HepG2 (cell line): ENCODE results near the gene MRPL38. TPM values are rescaled to one million over a fixed set of nuclear protein-coding genes. Genes with fewer than 3 reads are reported as not detected.

Experiments
- CBX2 ChIP-seq, 2 experiments: fragments of 200-600 bp in 1 of 2; sonication (generic); formaldehyde crosslinking in 1 of 2; IDR thresholded peaks; 2 replicates each; pipeline versions ENCODE4 v1.7.0 to v1.8.1; 2018 to 2022; ENCODE audit warnings: low read depth in 2 of 2, low read length in 1 of 2, mild to moderate bottlenecking in 1 of 2, missing genetic modification reagents in 1 of 2
- FOXK2 ChIP-seq: fragments of 450-650 bp; IDR thresholded peaks from 2 replicates; pipeline ENCODE4 v1.6.1; 2016
- GABPB1 ChIP-seq: IDR thresholded peaks from 2 replicates; pipeline ENCODE4 v1.6.1; 2016; ENCODE audit warnings: mild to moderate bottlenecking, missing genetic modification reagents, moderate library complexity, missing compliant biosample characterization
- GRHL1 ChIP-seq: sonication (generic); formaldehyde crosslinking; conservative IDR thresholded peaks from 2 replicates; pipeline ENCODE4 v1.8.0; 2022; ENCODE audit warnings: missing genetic modification reagents
- GZF1 ChIP-seq: sonication (generic); formaldehyde crosslinking; IDR thresholded peaks from 2 replicates; pipeline ENCODE4 v1.5.1; 2020; ENCODE audit warnings: mild to moderate bottlenecking, missing genetic modification reagents
- KDM5A ChIP-seq: fragments of 200-600 bp; sonication (generic); IDR thresholded peaks from 2 replicates; pipeline ENCODE4 v1.7.0; 2018; ENCODE audit warnings: antibody characterized with exemption, mild to moderate bottlenecking, low read length, borderline replicate concordance
- KDM5B ChIP-seq: sonication (generic); formaldehyde crosslinking; IDR thresholded peaks from 2 replicates; pipeline ENCODE4 v1.4.0; 2020; ENCODE audit warnings: missing genetic modification reagents, mild to moderate bottlenecking, borderline replicate concordance
- MED1 ChIP-seq: sonication (generic); formaldehyde crosslinking; IDR thresholded peaks from 2 replicates; pipeline ENCODE4 v1.4.0; 2020; ENCODE audit warnings: missing genetic modification reagents
- MTA1 ChIP-seq: sonication (generic); formaldehyde crosslinking; IDR thresholded peaks from 2 replicates; pipeline ENCODE4 v1.4.0; 2020; ENCODE audit warnings: missing genetic modification reagents, mild to moderate bottlenecking, borderline replicate concordance
- MXD1 ChIP-seq: sonication (generic); formaldehyde crosslinking; IDR thresholded peaks from 2 replicates; pipeline ENCODE4 v1.4.0; 2020; ENCODE audit warnings: mild to moderate bottlenecking, missing genetic modification reagents
- NR2F6 ChIP-seq, 2 experiments: IDR thresholded peaks; 2 replicates each; pipeline ENCODE4 v1.6.1; 2016; ENCODE audit warnings: antibody characterized with exemption in 1 of 2, mild to moderate bottlenecking in 1 of 2
- REXO4 ChIP-seq: sonication (generic); formaldehyde crosslinking; IDR thresholded peaks from 2 replicates; pipeline ENCODE4 v1.8.0; 2022; ENCODE audit warnings: missing genetic modification reagents, mild to moderate bottlenecking, borderline replicate concordance
- SNAI1 ChIP-seq: sonication (generic); formaldehyde crosslinking; IDR thresholded peaks from 2 replicates; pipeline ENCODE4 v1.5.0; 2020; ENCODE audit warnings: mild to moderate bottlenecking, missing genetic modification reagents, borderline replicate concordance
- TCF12 ChIP-seq, 2 experiments: fragments of 450-650 bp in 1 of 2; sonication (generic) in 1 of 2; formaldehyde crosslinking in 1 of 2; IDR thresholded peaks; 2 replicates each; pipeline versions ENCODE4 v1.6.1 to v1.8.0; 2017 to 2022; ENCODE audit warnings: antibody characterized with exemption in 1 of 2, mild to moderate bottlenecking in 1 of 2, missing genetic modification reagents in 1 of 2, moderate library complexity in 1 of 2
- ZNF292 ChIP-seq: sonication (generic); formaldehyde crosslinking; IDR thresholded peaks from 2 replicates; pipeline ENCODE4 v1.8.1; 2022; ENCODE audit warnings: mild to moderate bottlenecking, low read depth, missing genetic modification reagents, borderline replicate concordance
- ZNF367 ChIP-seq: sonication (generic); formaldehyde crosslinking; IDR thresholded peaks from 2 replicates; pipeline ENCODE4 v1.4.0; 2020; ENCODE audit warnings: missing genetic modification reagents, borderline replicate concordance
- ZNF432 ChIP-seq: sonication (generic); formaldehyde crosslinking; IDR thresholded peaks from 2 replicates; pipeline ENCODE4 v1.5.0; 2020; ENCODE audit warnings: missing genetic modification reagents, mild to moderate bottlenecking, borderline replicate concordance
- ZNF543 ChIP-seq: sonication (generic); formaldehyde crosslinking; IDR thresholded peaks from 2 replicates; pipeline ENCODE4 v1.4.0; 2020; ENCODE audit warnings: mild to moderate bottlenecking, missing genetic modification reagents
- ZNF619 ChIP-seq: sonication (generic); formaldehyde crosslinking; IDR thresholded peaks from 2 replicates; pipeline ENCODE4 v1.4.0; 2020; ENCODE audit warnings: mild to moderate bottlenecking, missing genetic modification reagents
- ZNF652 ChIP-seq: IDR thresholded peaks from 2 replicates; pipeline ENCODE4 v1.6.1; 2016; ENCODE audit warnings: low read depth, borderline replicate concordance
- ZNF788 ChIP-seq: sonication (generic); formaldehyde crosslinking; IDR thresholded peaks from 2 replicates; pipeline ENCODE4 v1.5.0; 2020; ENCODE audit warnings: mild to moderate bottlenecking, missing genetic modification reagents, borderline replicate concordance
- ZUFSP ChIP-seq: sonication (generic); formaldehyde crosslinking; IDR thresholded peaks from 2 replicates; pipeline ENCODE4 v1.9.0; 2021; ENCODE audit warnings: missing genetic modification reagents, mild to moderate bottlenecking, borderline replicate concordance
- polyA plus RNA-seq, 8 experiments: library from polyadenylated mRNA; depleted of rRNA in 3 of 8; stranded (reverse) in 7 of 8; unstranded in 1 of 8; fragments of >200 nt; fragmentation: Illumina TruSeq in 4 of 8; extraction: Trizol in 4 of 8; gene quantifications; 2 replicates each; pipeline versions ENCODE4 v1.2.1 to v1.2.3, GENCODE V29; 2011 to 2016; ENCODE audit warnings: low read depth in 4 of 8, missing spikeins in 1 of 8, mixed read lengths in 1 of 8; ENCODE audit not compliant: insufficient read depth in 1 of 8
- total RNA-seq, 5 experiments: library from RNA; depleted of rRNA; stranded (reverse); fragments of >200 nt; fragmentation: Illumina TruSeq; extraction: Trizol; gene quantifications; 2 replicates each; pipeline ENCODE4 v1.2.3, GENCODE V29; 2016; ENCODE audit warnings: low read depth in 1 of 5
- TF ChIP-seq, protein P1 (sequence below): sonication (generic); formaldehyde crosslinking; conservative IDR thresholded peaks from 2 replicates; pipeline ENCODE4 v1.4.0; 2020; ENCODE audit warnings: missing genetic modification reagents

MRPL38 gene
- total and polyA plus RNA-seq, 2 of the 13 experiments (the other 11 are each of a cell fraction or from before 2014, with no cell fraction given) = 83.7 to 125 TPM

- TF ChIP-seq NR2F6 (IDR thresholded peaks at IDR 0.05) (no peak), NR2F6 (CRISPR knock-in tag; IDR thresholded peaks at IDR 0.05) (peak; percentile 60; the same call in 1 of the 2 replicates), ZUFSP (CRISPR knock-in tag) (no peak), ZNF543 (0 out of 2 replicates have a peak, but pooled peaks have one; percentile 40), ZNF292 (CRISPR knock-in tag) (peak; percentile 35), REXO4 (CRISPR knock-in tag) (no peak), FOXK2 (peak; percentile 31; the same call in 1 of the 2 replicates), ZNF432 (CRISPR knock-in tag) (no peak; the same call in 1 of the 2 replicates), ZNF619 (CRISPR knock-in tag) (no peak), MED1 (peak; percentile 62), TCF12 (IDR thresholded peaks at IDR 0.05) (no peak), TCF12 (CRISPR knock-in tag; IDR thresholded peaks at IDR 0.05) (0 out of 2 replicates have a peak, but pooled peaks have one; percentile 44), SNAI1 (peak; percentile 75; the same call in 1 of the 2 replicates), GABPB1 (CRISPR knock-in tag) (peak; percentile 33; the same call in 1 of the 2 replicates), MXD1 (0 out of 2 replicates have a peak, but pooled peaks have one; percentile 60), GRHL1 (CRISPR knock-in tag) (no peak), ZNF367 (no peak), ZNF652 (no peak), CBX2 (IDR thresholded peaks at IDR 0.05; ENCODE audit: low read depth, low read length) (no peak), CBX2 (CRISPR knock-in tag; IDR thresholded peaks at IDR 0.05; ENCODE audit: low read depth) (no peak), GZF1 (CRISPR knock-in tag) (peak; percentile 87; the same call in 1 of the 2 replicates), MTA1 (CRISPR knock-in tag) (no peak; the same call in 1 of the 2 replicates), KDM5A (no peak), ZNF788 (CRISPR knock-in tag) (peak; percentile 81), KDM5B (CRISPR knock-in tag) (no peak; the same call in 1 of the 2 replicates)
- TF ChIP-seq, protein P1, sequence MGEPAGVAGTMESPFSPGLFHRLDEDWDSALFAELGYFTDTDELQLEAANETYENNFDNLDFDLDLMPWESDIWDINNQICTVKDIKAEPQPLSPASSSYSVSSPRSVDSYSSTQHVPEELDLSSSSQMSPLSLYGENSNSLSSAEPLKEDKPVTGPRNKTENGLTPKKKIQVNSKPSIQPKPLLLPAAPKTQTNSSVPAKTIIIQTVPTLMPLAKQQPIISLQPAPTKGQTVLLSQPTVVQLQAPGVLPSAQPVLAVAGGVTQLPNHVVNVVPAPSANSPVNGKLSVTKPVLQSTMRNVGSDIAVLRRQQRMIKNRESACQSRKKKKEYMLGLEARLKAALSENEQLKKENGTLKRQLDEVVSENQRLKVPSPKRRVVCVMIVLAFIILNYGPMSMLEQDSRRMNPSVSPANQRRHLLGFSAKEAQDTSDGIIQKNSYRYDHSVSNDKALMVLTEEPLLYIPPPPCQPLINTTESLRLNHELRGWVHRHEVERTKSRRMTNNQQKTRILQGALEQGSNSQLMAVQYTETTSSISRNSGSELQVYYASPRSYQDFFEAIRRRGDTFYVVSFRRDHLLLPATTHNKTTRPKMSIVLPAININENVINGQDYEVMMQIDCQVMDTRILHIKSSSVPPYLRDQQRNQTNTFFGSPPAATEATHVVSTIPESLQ (CRISPR knock-in tag) = no peak; the same call in 1 of the 2 replicates
These were observed 12.0 kb downstream of the MRPL38 start (continued) for GRCh38 chr17:75892556-75893224.
